ENCODE data around the gene INCA1. TPM values are rescaled to one million over a fixed set of nuclear protein-coding genes. Genes with fewer than 3 reads are reported as not detected.

INCA1 gene
- total and polyA plus RNA-seq, 2 donors (not counting 3 experiments of a cell fraction or from before 2014, with no cell fraction given) = 0.71 to 1.0 TPM

DNA sequence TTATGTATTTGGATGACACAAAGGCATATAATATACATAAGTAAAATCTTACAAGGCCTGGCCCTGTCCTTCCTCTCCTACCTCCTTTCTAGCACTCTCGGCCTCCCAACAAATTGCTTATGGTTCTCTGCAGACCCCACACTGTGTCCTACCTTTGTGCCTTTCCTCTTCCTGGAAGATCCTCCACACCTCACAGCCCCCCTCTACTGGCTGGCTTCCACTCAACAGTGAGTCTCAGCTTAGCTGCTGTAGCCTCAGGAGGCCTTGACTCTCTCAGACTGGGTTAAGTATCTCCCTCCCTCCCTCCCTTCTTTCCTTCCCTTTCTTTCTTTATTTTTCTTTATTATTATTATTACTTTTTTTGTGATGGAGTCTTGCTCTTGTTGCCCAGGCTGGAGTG, 46.2 kb upstream of the INCA1 start:
- no peaks in the 10 kb centered on the region for H3K27me3 ChIP-seq (ENCODE audit: control insufficient read depth in 2 of 2, insufficient read depth in 2 of 2, low read length in 2 of 2)
- H3K4me2 ChIP-seq (ENCODE audit: insufficient read depth, low read length) = no peak overlapping the region
- H3K9me3 ChIP-seq (replicated peaks; ENCODE audit: control insufficient read depth, insufficient read depth, low read length) = no peaks in the 10 kb centered on the region
- H4K20me1 ChIP-seq (replicated peaks; ENCODE audit: control insufficient read depth, extremely low read depth, insufficient read depth, low read length) = no peaks in the 10 kb centered on the region
- dilution Hi-C loops (cut with MboI; ENCODE audit: extremely low pct_ligation_motif_present, low sequenced_read_pairs) (no loop called here), intact Hi-C loops (cut with micrococcal nuclease) (no loop called here)
- no peaks in the 10 kb centered on the region for H3K9me1 ChIP-seq (replicated peaks; ENCODE audit: control insufficient read depth, extremely low read depth, insufficient read depth, low read length)
- DNase-seq (ENCODE audit: low read depth, low spot score) (no peak), FAIRE-seq (no peak)
- POLR2A ChIA-PET = no interaction called here
- H3K9ac ChIP-seq (replicated peaks; ENCODE audit: extremely low read depth, insufficient read depth, low read length) = no peak overlapping the region
- H3K27ac ChIP-seq (ENCODE audit: insufficient read depth, low read depth, low read length) = no peak overlapping the region
- BruUV-seq (replicated peaks) = no TSS peak
- no peak overlapping the region for H2AFZ ChIP-seq (ENCODE audit: low read depth, low read length)
- TF ChIP-seq MYC (IDR thresholded peaks at IDR 0.05; ENCODE audit: low read depth, low read length) = no peak
- no peak for TF ChIP-seq GATA2 (IDR thresholded peaks at IDR 0.05; ENCODE audit: insufficient read depth, insufficient read length, low read depth, low read length)
- TF ChIP-seq FOS (IDR thresholded peaks at IDR 0.05; ENCODE audit: borderline replicate concordance, insufficient read depth, low read length) = no peak
- no peak for TF ChIP-seq POLR2A (IDR thresholded peaks at IDR 0.05; ENCODE audit: low read depth, low read length)
- no peak for TF ChIP-seq JUN (IDR thresholded peaks at IDR 0.05; ENCODE audit: borderline replicate concordance, insufficient read depth, insufficient read length, low read depth)
- no peak for TF ChIP-seq EZH2 (IDR thresholded peaks at IDR 0.05; ENCODE audit: borderline replicate concordance, low read depth, low read length, severe bottlenecking)
- no peak for TF ChIP-seq POLR2AphosphoS5 (IDR thresholded peaks at IDR 0.05; ENCODE audit: insufficient read depth, low read depth, low read length)
- TF ChIP-seq, protein P1, sequence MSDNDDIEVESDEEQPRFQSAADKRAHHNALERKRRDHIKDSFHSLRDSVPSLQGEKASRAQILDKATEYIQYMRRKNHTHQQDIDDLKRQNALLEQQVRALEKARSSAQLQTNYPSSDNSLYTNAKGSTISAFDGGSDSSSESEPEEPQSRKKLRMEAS (IDR thresholded peaks at IDR 0.05; ENCODE audit: insufficient read depth, insufficient read length) = no peak
- TF ChIP-seq, protein P2, sequence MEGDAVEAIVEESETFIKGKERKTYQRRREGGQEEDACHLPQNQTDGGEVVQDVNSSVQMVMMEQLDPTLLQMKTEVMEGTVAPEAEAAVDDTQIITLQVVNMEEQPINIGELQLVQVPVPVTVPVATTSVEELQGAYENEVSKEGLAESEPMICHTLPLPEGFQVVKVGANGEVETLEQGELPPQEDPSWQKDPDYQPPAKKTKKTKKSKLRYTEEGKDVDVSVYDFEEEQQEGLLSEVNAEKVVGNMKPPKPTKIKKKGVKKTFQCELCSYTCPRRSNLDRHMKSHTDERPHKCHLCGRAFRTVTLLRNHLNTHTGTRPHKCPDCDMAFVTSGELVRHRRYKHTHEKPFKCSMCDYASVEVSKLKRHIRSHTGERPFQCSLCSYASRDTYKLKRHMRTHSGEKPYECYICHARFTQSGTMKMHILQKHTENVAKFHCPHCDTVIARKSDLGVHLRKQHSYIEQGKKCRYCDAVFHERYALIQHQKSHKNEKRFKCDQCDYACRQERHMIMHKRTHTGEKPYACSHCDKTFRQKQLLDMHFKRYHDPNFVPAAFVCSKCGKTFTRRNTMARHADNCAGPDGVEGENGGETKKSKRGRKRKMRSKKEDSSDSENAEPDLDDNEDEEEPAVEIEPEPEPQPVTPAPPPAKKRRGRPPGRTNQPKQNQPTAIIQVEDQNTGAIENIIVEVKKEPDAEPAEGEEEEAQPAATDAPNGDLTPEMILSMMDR (IDR thresholded peaks at IDR 0.05; ENCODE audit: extremely low read depth in 1 of 2, insufficient read depth in 1 of 2, low read depth in 1 of 2, low read length in 2 of 2) = no peak
- H3K79me2 ChIP-seq (ENCODE audit: control insufficient read depth, insufficient read depth, low read length) = no peaks in the 10 kb centered on the region
- H3K4me3 ChIP-seq (replicated peaks in 1 of 3; ENCODE audit: insufficient read depth in 1 of 3, low read depth in 1 of 3, low read length in 3 of 3) = no peak overlapping the region
- no peaks in the 10 kb centered on the region for H3K36me3 ChIP-seq (ENCODE audit: control insufficient read depth in 2 of 2, extremely low read depth in 1 of 2, insufficient read depth in 2 of 2, low read length in 2 of 2)
- CTCF ChIA-PET = no interaction called here
- no peaks in the 10 kb centered on the region for H3K4me1 ChIP-seq (ENCODE audit: control insufficient read depth, extremely low read depth, insufficient read depth, low read length)
